Activated CD4-positive, alpha-beta T cell treated with anti-CD3 and anti-CD28 coated beads for 36 hours (primary cell): ENCODE data around the gene PLCB2. TPM values are rescaled to one million over a fixed set of nuclear protein-coding genes. Genes with fewer than 3 reads are reported as not detected.

Source experiments
- ATAC-seq: fragments of 200-7000 bp; cut with Tn5 transposase; one replicate; pipeline ENCODE4 v1.10.0; 2021; ENCODE audit warnings: mild to moderate bottlenecking, moderate library complexity
- CTCF ChIA-PET: fragments of 350-600 bp; sonication (Branson Sonifier 250); formaldehyde crosslinking; loops from one replicate; lab custom pipeline; 2021; ENCODE audit warnings: antibody characterized with exemption; lab: Charles Lee
- POLR2A ChIA-PET: fragments of 350-600 bp; sonication (Branson Sonifier 250); formaldehyde crosslinking; loops from one replicate; lab custom pipeline; 2021; ENCODE audit warnings: antibody characterized with exemption, inconsistent platforms; lab: Charles Lee
- DNase-seq: peaks from one replicate; pipeline ENCODE4 v3.0.0-alpha.2; 2020
- H3K27ac Mint-ChIP-seq: one replicate; pipeline ENCODE4 v1.8.0; 2021; ENCODE audit warnings: mixed read lengths
- H3K27me3 Mint-ChIP-seq: one replicate; pipeline ENCODE4 v1.8.0; 2021; ENCODE audit warnings: mixed read lengths
- H3K36me3 Mint-ChIP-seq: one replicate; pipeline ENCODE4 v1.8.0; 2021; ENCODE audit warnings: low read depth, mixed read lengths
- H3K4me1 Mint-ChIP-seq: one replicate; pipeline ENCODE4 v1.8.0; 2021; ENCODE audit warnings: mixed read lengths
- H3K4me3 Mint-ChIP-seq: one replicate; pipeline ENCODE4 v1.8.0; 2021; ENCODE audit warnings: mild to moderate bottlenecking, moderate library complexity, mixed read lengths
- H3K9me3 Mint-ChIP-seq: one replicate; pipeline ENCODE4 v1.8.0; 2021; ENCODE audit warnings: low read depth, mixed read lengths
- intact Hi-C, 2 experiments: fragments of 100-400 bp; cut with DNase I in 1 of 2; cut with micrococcal nuclease in 1 of 2; formaldehyde crosslinking; loops; one replicate each; pipeline versions ENCODE4 v1.14.2 to v1.15.1; 2022 to 2024; cut with DNase I, micrococcal nuclease
- total RNA-seq, 2 experiments: library from RNA; stranded (reverse); gene quantifications; one replicate each; pipeline ENCODE4 v1.2.3, GENCODE V29; 2021

The PLCB2 gene
- total RNA-seq, 2 experiments from 2014 or later, result 67.9 to 86.8 TPM

DNA sequence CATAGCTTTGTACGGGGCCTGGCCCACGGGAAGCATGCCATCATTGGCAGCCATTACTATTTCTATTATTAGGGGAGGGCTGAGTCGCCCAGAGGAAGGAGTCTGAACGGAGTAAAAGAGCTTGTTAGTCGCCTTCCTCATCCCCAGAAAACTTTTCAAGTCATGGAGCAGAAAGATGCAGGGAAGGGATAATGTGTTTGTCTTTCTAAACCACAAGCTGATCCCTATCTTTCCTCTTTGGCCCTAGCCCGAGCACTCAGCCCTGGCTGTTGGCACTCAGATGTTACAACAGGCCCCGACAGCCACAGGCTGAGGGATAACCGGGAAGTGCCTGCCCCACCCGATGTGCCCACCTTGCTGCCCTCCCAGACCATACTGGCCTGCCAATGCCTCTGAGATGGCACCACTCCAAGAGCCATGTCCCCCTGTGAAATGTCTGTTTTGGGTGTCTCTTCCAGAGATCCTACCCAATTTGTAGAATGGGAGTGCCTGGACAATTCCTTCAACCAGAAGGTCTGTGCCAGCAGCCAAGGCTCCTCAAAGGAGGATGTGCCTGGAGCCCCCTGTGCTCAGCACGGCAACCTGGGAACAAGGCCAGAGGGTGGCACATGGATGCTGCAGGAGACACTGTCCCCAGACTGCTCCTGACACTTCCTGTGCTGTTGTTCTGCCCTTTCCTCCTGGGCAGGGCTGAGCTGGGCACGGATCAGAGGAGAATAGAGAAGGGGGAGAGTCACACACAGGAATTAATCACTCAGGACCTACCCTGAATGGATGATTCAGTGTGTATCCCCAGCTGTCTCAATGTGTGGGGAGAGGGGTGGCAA is 58.0 kb downstream of the PLCB2 start:
- Mint-ChIP-seq H3K4me3 (no peak overlapping the region), H3K36me3 (no peaks in the 10 kb centered on the region), H3K27me3 (peaks cover 27% of the 10 kb centered on the region), H3K9me3 (no peaks in the 10 kb centered on the region), H3K4me1 (peaks cover 6% of the 10 kb centered on the region), H3K27ac (no peak overlapping the region)
- ChIA-PET POLR2A (no interaction called here), CTCF (interaction anchor here (0.5 to 2.5 kb wide), 6 partner anchors 11 to 49 kb away, joined by 3 to 9 read pairs (median 4); partner anchors contain the start of gene PAK6)
- ATAC-seq (no peak), DNase-seq (no peak)
- intact Hi-C loops, result no loop called here

DNA sequence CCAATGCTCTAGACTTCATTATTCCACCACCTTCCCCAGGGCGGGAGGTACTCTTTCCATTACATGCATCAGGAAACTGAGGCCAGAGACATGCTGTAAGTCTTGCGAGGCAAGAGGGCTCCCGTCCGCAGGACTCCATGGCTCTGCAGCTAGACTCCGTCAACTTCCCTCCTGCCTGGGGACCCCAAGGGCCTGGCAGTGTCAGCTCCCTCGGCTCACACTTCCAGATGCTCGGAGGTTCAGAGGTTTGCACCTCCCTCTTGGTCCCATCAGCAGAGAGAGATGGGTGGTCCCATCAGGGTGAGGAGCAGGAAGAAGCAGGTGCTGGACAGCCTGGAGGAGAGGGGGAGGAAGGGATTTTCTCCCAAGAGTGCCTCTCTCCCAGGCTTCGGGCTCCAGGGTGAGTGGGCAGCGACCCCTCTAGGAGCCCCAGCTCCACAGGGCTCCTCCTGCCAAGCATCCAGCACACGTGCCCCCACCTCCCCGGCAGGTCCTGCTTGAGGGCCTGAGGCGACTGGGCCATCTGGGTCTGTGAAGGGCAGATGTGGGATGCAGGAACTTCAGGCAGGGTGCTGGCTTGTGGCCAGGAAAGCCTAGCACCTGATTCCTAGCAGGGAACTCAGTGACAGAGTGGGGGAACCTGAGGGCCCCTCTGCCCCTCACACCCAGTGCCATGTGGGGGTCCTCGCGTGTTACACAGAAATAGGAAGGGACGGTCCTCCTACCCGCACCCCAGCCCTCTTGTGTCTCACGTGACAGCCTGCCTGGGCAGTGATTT is 59.5 kb downstream of the PLCB2 start:
- ChIA-PET POLR2A (no interaction called here), CTCF (interaction anchor here (1.2 to 2.5 kb wide), 3 partner anchors 25 to 27 kb away, joined by 3 to 9 read pairs (median 6); no protein-coding TSS in a partner anchor)
- no peaks in the 10 kb centered on the region for H3K9me3 Mint-ChIP-seq
- intact Hi-C loops, result no loop called here
- H3K27me3 Mint-ChIP-seq, result peaks cover 18% of the 10 kb centered on the region
- no peak overlapping the region for H3K27ac Mint-ChIP-seq
- no peaks in the 10 kb centered on the region for H3K36me3 Mint-ChIP-seq
- peaks cover 4% of the 10 kb centered on the region for H3K4me1 Mint-ChIP-seq
- no peak for DNase-seq
- ATAC-seq, result no peak
- H3K4me3 Mint-ChIP-seq, result no peak overlapping the region

DNA sequence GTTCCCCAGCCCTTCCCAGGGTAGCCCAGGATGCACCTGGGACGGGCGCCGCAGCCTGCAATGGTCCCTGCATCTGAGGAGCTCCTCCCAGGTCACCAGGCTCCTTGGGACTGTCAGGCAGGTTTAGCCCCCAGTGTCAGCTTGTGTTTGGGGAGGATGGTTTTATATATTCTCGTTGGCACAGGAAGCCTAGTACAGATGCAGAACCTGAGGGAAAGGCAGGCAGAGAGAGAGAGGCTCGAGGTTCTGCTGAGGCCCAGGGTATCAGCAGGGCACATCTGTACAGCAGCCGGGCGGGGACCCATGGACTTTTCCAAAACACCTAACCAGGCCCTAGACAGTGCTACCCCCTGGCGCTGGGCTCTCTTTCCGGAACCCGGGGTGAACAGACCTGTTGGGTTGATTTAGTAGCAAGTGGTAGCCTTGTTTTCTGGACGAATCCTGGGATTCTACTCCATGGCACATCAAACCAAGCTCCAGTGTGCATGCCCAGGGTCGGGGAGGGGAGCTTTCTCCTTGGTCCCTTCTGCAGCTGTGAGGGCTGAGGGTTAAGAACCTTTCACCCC is 60.2 kb downstream of the PLCB2 start:
- Mint-ChIP-seq H3K4me3 (no peak overlapping the region), H3K27me3 (peaks cover 14% of the 10 kb centered on the region), H3K36me3 (no peaks in the 10 kb centered on the region), H3K27ac (no peak overlapping the region), H3K9me3 (no peaks in the 10 kb centered on the region), H3K4me1 (no peaks in the 10 kb centered on the region)
- no peak for DNase-seq
- POLR2A ChIA-PET, result no interaction called here
- CTCF ChIA-PET, result interaction anchor here (0.8 to 1.6 kb wide), 4 partner anchors 26 to 33 kb away, joined by 3 to 6 read pairs (median 6); no protein-coding TSS in a partner anchor
- ATAC-seq, result no peak
- intact Hi-C loops, result no loop called here

DNA sequence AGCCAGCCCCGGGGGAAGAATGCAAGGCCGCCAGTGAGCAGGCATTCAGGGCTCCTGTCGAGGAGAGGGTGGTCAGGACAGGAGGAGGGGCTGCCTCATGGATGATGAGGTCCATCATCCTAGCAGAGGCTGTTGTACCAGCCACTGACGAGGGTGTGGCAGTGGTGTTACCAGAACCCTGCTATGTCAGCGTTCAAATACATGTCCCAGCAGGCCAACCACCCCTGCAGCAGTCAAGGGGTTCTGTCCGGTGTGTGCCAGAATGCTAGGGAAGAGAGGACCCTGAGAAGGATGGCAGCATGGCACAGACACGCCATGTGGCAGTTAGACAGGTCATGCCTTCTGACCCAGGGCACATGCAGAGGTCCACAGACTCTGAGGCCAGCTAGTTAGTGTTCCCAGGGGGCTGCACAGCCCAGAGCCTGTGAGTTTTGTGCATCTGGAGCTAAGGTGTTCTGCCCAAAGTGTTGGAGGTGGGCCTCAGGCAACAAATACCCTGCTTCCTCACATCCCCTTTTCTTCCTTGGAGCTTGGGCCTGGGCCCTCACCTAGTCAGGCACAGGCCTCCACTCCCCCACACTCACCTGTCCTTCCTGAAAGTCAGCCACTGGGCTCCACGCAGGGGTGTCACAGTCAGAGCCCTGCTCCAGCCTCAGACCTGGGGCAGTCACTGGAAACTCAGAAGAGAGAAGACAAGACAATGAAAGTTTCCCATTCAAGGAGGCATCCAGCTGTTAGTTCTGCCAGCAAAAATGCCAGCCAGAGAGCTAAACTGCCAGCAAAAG is 61.0 kb downstream of the PLCB2 start:
- intact Hi-C loops, result no loop called here
- ChIA-PET POLR2A (no interaction called here), CTCF (interaction anchor here (0.8 to 1.6 kb wide), 4 partner anchors 27 to 34 kb away, joined by 3 to 6 read pairs (median 6); no protein-coding TSS in a partner anchor)
- no peak overlapping the region for H3K4me3 Mint-ChIP-seq
- DNase-seq, result no peak
- H3K27me3 Mint-ChIP-seq, result peaks cover 11% of the 10 kb centered on the region
- no peaks in the 10 kb centered on the region for H3K9me3 Mint-ChIP-seq
- H3K27ac Mint-ChIP-seq, result no peak overlapping the region
- H3K4me1 Mint-ChIP-seq, result no peaks in the 10 kb centered on the region
- ATAC-seq, result no peak
- no peaks in the 10 kb centered on the region for H3K36me3 Mint-ChIP-seq

DNA sequence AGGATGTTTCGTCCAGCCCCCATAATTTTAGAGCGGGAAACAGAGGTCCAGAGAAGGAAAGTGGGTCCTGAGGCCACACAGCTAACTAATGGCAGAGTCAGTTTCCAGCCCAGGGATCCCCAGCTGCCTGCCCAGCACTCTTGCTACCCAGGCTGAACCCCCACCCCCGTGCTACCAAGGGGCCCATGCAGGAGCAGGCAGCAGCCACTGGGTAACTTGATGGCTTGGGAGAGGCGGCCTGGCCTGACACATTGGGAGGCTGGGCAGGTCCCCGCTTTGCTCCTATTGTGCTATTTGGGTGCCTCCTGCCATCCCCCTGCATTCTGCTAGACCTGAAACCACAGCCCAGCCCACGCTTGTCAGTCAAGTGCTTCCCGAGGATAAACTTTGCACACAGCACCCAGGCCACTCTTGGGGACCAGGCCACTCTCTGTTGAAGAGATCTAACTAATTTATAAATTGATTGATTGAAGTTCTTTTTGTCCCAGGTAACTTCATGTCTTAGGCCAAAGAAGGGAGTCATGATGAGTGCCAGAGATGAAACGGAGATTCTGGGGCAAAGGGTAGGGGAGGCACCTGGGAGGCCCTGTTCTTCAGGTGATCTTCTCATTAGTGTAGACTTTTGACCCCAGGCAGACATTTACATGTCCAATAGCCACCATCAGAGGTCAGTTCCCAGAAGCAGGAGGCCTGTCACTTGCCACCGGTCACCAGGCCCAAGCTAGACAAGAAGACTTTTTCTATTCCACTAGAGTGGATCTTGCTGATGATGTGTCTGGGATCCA is 61.9 kb downstream of the PLCB2 start:
- intact Hi-C loops, result no loop called here
- Mint-ChIP-seq H3K9me3 (no peaks in the 10 kb centered on the region), H3K36me3 (no peaks in the 10 kb centered on the region), H3K27me3 (peaks cover 2% of the 10 kb centered on the region), H3K4me1 (no peaks in the 10 kb centered on the region), H3K4me3 (no peak overlapping the region), H3K27ac (no peak overlapping the region)
- ATAC-seq, result no peak
- CTCF ChIA-PET, result interaction anchor here (1.1 to 1.6 kb wide), 3 partner anchors 28 to 35 kb away, joined by 3 to 6 read pairs (median 6); no protein-coding TSS in a partner anchor
- DNase-seq, result no peak
- POLR2A ChIA-PET, result no interaction called here

DNA sequence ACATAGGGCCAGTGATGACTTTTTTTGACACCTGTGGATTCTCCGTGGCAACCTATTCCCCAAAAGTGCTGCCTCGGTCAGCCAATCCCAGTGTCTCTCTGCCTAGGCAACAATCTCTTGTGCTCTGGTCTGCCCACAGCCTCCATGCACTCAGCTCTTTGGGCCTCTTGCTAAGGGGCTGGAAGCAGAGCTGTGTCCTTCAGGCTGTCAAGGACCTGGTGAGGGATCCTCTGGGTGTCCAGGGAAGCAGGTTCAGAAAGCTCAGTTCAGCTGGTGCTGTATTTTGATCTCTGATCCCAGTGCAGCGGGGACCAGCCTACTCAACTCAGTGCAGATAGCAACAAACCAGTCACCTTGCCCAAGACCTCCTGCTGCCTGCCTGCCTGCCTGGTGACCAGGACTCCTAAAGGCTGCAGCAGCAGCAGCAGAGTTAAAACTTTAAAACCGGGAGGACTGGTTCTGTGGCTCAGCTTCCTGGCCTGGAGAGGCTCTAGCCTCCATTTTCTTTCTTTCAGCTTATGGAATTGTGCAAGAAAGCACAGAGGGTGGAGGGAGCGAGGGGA is 62.7 kb downstream of the PLCB2 start:
- Mint-ChIP-seq H3K9me3 (no peaks in the 10 kb centered on the region), H3K27me3 (peaks cover under 1% of the 10 kb centered on the region), H3K27ac (no peak overlapping the region), H3K4me3 (no peak overlapping the region), H3K36me3 (no peaks in the 10 kb centered on the region), H3K4me1 (no peaks in the 10 kb centered on the region)
- CTCF ChIA-PET, result interaction anchor here (0.5 to 0.8 kb wide), 2 partner anchors 30 to 71 kb away, joined by 3 to 4 read pairs; no protein-coding TSS in a partner anchor
- intact Hi-C loops, result no loop called here
- DNase-seq (no peak), ATAC-seq (no peak)
- POLR2A ChIA-PET, result no interaction called here

DNA sequence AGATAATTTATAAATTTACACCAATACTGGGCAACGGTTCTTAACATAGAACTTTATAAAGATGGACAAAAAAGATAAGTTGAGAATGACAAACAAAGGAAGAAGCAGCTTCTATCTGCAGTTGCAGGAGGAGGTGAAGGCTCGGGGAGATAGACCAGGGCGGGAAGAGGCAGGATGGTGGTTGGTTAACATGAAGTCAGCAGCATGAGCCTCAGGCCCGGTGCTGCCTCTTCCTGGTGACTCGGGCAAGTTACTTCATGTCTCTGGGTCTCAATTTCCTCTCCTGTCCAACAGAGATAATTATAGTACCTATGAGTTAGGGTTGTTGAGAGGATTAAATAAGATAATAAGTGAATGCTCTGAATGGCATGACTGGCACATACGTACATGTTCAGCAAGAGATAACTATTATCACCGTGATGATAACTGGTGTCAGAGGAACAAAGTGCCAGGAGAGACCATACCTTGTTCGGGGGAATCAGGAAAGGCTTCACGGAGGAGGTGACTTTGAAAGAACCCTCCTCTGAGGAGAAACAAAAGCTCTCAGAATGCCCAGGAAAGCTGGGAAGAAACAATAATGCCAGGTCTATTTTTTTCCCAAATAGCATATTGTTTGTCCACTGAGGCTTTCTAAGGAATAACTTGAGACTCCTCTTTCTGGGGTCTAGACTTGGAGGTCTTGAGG is 64.5 kb downstream of the PLCB2 start:
- Mint-ChIP-seq H3K36me3 (no peaks in the 10 kb centered on the region), H3K9me3 (no peaks in the 10 kb centered on the region), H3K27ac (no peak overlapping the region), H3K4me3 (no peak overlapping the region), H3K27me3 (peaks cover 9% of the 10 kb centered on the region), H3K4me1 (peaks cover 5% of the 10 kb centered on the region)
- ATAC-seq, result no peak
- CTCF ChIA-PET, result interaction anchor here (0.7 to 2.8 kb wide), 2 partner anchors 30 to 200 kb away, joined by 5 to 17 read pairs; no protein-coding TSS in a partner anchor
- DNase-seq, result no peak
- POLR2A ChIA-PET, result no interaction called here
- intact Hi-C loops, result no loop called here

DNA sequence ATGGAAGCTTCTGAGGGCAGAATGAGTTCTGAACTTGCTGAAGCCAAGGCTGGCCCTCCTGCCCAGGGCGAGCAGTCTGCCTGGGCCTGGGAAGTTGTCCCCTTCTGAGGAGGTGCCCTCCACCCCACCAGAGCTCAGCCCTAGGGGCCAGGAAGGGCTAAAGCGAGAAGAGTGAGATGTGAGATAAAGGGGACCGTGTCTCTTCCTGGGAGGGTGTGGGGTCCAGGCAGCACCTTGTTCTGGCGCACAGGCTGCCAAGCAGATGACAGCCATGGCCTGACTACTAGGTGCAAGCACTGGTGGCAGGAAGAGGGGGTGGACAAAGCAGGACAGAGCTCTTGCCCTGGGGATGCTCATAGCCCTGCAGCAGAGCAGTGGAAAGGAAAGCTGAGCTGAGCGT is 65.1 kb downstream of the PLCB2 start:
- ChIA-PET CTCF (interaction anchor here (2.8 kb wide), 1 partner anchor 30 kb away, joined by 17 read pairs; no protein-coding TSS in a partner anchor), POLR2A (interaction anchor here (0.5 kb wide), 1 partner anchor 233 kb away, joined by 4 read pairs; no protein-coding TSS in a partner anchor)
- no peak overlapping the region for H3K4me3 Mint-ChIP-seq

DNA sequence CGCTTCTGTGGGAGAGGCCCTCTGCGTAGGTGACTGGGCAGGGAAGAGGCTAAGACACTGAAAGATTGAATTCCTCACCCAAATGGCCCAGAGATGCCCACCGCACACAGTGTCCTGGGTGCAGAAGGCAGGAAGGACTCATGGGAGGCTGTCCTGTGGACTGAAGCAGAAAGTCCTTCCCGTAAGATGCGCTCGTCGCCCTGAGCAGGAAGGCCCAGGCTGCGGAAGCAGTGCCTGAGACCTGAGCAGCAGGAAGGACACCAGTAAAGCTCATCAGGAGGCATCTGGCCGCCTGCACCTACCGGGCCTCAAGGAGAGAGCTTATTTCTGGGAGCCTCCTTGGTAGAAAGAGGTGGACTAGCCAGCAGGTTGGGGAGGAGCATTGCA is 65.5 kb downstream of the PLCB2 start:
- ATAC-seq, result no peak
- Mint-ChIP-seq H3K36me3 (no peaks in the 10 kb centered on the region), H3K9me3 (no peaks in the 10 kb centered on the region), H3K4me3 (no peak overlapping the region), H3K4me1 (peaks cover 7% of the 10 kb centered on the region), H3K27me3 (peaks cover 15% of the 10 kb centered on the region), H3K27ac (no peak overlapping the region)
- DNase-seq, result no peak
- intact Hi-C loops, result no loop called here
- POLR2A ChIA-PET, result interaction anchor here (0.5 kb wide), 1 partner anchor 234 kb away, joined by 4 read pairs; no protein-coding TSS in a partner anchor
- CTCF ChIA-PET, result interaction anchor here (2.8 kb wide), 1 partner anchor 31 kb away, joined by 17 read pairs; no protein-coding TSS in a partner anchor

More for the DNA sequence above, 65.1 kb downstream of the PLCB2 start:
- Mint-ChIP-seq H3K4me1 (peaks cover 7% of the 10 kb centered on the region), H3K36me3 (no peaks in the 10 kb centered on the region), H3K27me3 (peaks cover 15% of the 10 kb centered on the region), H3K9me3 (no peaks in the 10 kb centered on the region), H3K27ac (no peak overlapping the region)
- intact Hi-C loops, result no loop called here
- DNase-seq (no peak), ATAC-seq (no peak)
